ENCODE measurements around the gene DYNC2H1.

Gene DYNC2H1

DNA sequence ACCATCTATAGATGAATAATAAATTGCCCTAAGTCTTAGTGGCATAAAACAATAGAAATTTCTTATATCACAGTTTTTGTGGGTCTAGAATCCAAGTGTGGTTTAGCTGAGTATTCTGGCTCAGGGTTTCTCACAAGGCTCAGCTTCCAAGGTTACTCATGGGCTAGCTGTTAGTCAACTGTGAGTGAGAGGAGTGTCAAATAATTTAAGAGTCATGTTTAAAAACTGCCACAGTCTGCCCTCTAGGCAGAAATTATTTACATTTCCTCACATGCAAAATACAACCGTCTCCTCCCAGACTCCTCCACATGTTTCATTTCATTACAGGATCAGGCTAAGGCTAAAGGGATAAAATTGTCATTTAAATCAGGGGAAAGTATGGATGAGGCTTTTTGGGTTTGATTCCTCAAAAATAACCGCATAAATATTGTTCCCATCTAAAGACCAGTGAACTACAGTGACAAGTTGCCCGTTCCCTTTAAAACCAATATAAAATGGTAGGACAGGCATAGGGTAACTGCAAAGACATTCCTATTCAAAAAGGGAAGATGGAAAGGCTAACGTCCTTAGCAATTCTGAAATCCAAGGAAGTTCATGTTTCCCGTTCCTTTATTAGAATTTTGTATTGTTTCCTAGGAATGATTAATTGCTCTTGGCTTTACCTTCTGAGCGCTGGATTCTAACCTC is 324.3 kb downstream of the DYNC2H1 start:
- in situ Hi-C loops (cut with MboI; ENCODE audit: low pct_unique_long_range_greater_than_20kb, low sequenced_read_pairs): no loop called here

DNA sequence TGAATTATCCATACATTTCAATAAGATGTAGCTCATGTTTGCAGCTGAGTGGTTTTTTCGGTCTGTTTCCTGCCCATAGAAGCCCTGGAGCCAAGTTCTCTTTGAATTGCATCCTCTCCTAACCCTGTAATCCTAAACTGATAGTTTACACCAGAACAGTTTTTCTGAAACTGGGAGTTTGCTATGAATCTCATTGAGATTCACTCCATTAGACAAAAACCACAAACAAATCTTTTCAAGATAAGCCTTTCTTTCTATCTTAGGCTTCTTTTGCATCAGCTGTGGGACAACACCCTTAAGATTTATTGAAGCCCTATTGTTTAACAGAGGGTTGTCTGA is 324.8 kb downstream of the DYNC2H1 start:
- in situ Hi-C loops (cut with MboI; ENCODE audit: low pct_unique_long_range_greater_than_20kb, low sequenced_read_pairs): no loop called here
- DNase-seq: no peak

More for the DNA sequence above, 324.3 kb downstream of the DYNC2H1 start:
- no peak for DNase-seq

DNA sequence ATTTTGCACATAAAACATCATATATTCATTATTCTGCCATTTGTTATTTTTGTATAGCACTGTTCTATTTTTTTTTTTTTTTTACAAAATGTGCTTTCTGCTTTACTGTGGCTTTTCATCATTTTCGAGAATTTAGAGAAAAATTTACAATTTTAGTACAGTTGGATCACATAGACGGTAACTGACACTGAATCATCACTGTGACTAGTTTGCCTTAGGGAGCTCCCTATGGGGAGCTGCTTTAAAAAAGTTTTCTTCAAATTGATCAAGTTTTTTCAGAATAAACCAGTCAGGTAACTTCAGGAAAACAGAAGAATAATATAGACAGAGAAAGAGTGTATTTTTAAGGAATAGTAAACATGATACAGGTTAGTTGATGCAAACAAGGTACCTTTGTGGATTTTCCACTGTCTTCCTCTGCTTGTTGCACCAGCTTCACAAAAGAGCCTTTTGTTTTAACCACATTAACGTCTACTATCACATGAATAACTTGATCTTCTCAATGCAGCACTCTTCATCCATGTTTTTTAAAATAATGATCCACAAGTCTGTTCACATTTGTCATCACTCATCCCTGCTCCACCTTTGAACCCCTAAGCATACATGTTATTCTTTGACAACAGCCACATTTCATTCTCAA is 327.0 kb downstream of the DYNC2H1 start:
- DNase-seq: no peak
- in situ Hi-C loops (cut with MboI; ENCODE audit: low pct_unique_long_range_greater_than_20kb, low sequenced_read_pairs): no loop called here

DNA sequence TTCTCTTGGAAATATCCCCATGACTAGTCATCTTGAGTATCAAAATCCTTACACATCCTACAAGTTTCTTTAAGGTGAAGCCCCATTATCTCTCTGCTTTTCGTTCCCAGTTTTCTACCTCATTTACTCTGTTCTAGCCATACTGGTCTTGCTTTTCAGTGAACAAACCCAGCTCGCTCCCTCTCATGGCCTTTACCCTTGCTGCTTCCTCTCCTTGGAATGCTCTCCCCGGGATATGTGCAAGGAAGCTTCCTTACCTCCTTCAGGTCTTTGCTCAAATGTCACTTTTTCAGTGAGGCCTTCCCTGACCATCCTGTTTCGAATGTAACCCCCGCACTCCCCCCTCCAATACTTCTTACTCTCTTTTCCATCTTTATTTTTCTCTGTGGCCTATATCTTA is 331.8 kb downstream of the DYNC2H1 start:
- in situ Hi-C loops (cut with MboI; ENCODE audit: low pct_unique_long_range_greater_than_20kb, low sequenced_read_pairs): no loop called here
- no peak for DNase-seq

DNA sequence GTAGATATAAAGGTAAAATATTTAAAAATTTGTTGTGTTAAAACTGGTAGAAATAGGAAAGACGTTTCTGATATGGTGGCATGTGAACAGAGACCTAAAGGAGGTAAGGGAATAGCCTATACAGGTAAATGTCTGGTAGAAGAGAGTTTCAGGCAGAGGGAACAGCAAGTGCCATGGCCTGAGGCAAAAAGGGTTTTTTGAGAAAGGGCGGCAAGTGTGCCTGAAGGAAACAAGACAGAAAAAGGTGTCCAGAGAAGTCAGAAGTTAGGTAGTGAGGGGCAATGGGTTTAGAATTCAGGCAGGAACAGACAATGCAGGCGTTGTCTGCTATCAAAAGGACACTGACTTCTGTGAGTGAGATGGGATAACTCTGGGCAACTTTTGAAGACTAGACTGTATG is 339.7 kb downstream of the DYNC2H1 start:
- no peak for DNase-seq
- in situ Hi-C loops (cut with MboI; ENCODE audit: low pct_unique_long_range_greater_than_20kb, low sequenced_read_pairs): no loop called here

DNA sequence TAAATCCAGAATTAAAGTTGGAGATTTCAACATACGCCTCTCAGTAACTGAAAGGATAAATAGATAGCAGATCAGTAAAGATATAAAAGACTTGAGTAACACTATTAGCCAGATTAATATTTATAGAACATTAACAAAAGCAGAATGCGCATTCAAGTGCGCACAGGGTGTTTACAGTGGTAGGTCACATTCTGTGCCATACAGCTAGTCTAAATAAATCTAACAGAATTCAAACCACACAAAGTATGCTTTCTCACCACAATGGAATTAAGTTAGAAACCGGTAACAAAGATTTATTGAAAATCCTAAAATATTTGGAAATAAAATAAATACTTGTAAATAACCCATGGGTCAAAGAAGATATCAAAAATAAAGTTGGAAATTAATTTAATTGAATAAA is 341.0 kb downstream of the DYNC2H1 start:
- DNase-seq: no peak
- in situ Hi-C loops (cut with MboI; ENCODE audit: low pct_unique_long_range_greater_than_20kb, low sequenced_read_pairs): no loop called here

DNA sequence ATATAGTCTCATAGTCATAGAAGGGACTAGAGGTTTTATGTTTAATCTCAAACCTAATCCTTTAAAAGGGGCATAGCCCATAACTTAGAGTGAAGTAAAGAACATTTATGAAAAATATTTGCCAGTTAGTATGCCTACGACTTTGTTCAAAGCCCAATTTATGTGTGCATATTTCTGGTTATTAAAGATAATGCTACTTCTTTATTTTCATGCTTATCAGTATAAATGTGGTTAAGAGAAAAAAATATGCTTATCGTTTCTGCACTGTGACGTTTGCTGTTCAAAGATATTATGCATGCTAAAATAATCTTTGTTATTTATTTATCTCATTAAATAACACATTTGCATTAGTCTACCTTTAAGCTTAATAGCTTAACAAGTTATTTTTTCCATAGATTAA is 343.9 kb downstream of the DYNC2H1 start:
- in situ Hi-C loops (cut with MboI; ENCODE audit: low pct_unique_long_range_greater_than_20kb, low sequenced_read_pairs): no loop called here
- no peak for DNase-seq

GRCh38 chr11:103453915-103454709 is 344.9 kb downstream of the DYNC2H1 start:
- DNase-seq: no peak
- in situ Hi-C loops (cut with MboI; ENCODE audit: low pct_unique_long_range_greater_than_20kb, low sequenced_read_pairs): no loop called here

- in situ Hi-C loops (cut with MboI; ENCODE audit: low pct_unique_long_range_greater_than_20kb, low sequenced_read_pairs): no loop called here
Measured at GRCh38 chr11:103464420-103464819, 355.2 kb downstream of the DYNC2H1 start.

GRCh38 chr11:103465555-103466140 is 356.4 kb downstream of the DYNC2H1 start:
- in situ Hi-C loops (cut with MboI; ENCODE audit: low pct_unique_long_range_greater_than_20kb, low sequenced_read_pairs): no loop called here
- DNase-seq: no peak

More at GRCh38 chr11:103464420-103464819, 355.2 kb downstream of the DYNC2H1 start:
- no peak for DNase-seq

DNA sequence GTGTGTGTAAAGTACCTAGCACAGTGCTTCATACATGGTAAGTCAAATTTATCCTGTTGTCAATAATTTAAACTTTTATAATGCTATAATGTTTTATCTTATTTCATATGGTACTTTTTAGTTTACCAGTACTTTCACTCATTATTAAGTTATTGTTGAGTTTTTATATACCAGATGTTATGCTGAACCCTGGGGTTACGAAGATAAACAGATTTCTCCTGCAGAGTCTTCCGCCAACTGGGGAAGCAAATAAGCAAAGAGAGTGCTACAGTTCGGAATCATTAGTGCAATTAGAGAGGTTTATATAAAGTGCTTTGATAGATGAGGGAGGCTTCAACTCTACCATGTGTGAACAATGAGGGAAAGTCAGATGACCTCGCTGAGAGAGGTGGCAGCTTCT is 362.3 kb downstream of the DYNC2H1 start:
- DNase-seq: no peak
- in situ Hi-C loops (cut with MboI; ENCODE audit: low pct_unique_long_range_greater_than_20kb, low sequenced_read_pairs): no loop called here

DNA sequence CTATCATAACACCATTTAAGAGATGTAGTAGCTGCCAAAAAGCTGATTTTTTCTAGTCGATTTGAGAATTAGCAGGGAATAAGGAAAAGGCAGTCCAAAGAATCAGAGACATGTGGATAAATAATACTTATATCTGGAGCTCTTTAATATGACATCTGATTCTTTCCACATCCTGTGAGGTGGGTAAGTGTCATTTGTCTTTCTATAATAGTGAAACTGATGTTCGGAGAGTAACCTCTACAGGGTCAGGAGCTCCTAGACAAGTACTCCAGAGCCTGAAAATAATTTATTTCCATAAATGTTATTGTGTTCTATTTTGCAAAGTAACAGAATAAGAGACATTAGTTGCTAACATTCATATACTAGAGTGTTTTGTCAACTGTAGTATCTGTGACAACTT is 367.6 kb downstream of the DYNC2H1 start:
- in situ Hi-C loops (cut with MboI; ENCODE audit: low pct_unique_long_range_greater_than_20kb, low sequenced_read_pairs): no loop called here
- no peak for DNase-seq

DNA sequence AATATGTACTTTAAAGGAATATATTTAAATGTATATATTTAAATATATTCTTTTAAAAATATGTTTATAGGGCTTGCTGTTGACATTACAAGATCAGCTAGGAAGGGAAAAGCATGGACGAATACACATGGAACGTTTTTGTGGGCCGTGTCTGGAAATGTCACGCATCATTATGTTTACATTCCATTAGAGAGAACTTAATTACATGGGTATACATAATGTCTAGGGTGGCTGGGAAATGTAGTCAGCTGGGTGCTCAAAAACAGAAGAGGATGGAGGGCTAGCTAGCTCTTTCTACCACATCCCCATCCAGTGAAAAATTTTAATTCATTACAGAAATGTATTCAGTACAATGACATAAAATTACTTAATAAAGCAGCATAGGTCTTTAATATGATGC is 371.2 kb downstream of the DYNC2H1 start:
- no peak for DNase-seq
- in situ Hi-C loops (cut with MboI; ENCODE audit: low pct_unique_long_range_greater_than_20kb, low sequenced_read_pairs): no loop called here

DNA sequence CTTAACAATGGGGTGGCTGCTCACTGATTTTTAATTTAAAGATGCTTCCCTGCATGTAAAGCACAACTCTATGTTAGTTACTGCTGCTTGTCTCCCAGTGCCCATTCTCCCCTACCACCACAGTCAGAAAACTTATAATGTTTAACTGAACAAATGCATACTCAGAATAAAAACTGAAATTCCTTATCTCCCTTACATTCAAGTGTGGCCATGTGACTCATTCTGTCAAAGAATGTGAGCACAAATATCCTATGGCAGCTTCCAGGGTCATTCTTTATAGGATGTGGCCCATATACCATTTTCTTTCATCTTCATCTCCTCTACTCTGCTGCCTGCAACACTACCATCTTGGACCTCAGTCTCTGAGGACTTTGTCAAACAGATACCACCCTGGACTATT is 374.8 kb downstream of the DYNC2H1 start:
- DNase-seq: no peak
- in situ Hi-C loops (cut with MboI; ENCODE audit: low pct_unique_long_range_greater_than_20kb, low sequenced_read_pairs): no loop called here

DNA sequence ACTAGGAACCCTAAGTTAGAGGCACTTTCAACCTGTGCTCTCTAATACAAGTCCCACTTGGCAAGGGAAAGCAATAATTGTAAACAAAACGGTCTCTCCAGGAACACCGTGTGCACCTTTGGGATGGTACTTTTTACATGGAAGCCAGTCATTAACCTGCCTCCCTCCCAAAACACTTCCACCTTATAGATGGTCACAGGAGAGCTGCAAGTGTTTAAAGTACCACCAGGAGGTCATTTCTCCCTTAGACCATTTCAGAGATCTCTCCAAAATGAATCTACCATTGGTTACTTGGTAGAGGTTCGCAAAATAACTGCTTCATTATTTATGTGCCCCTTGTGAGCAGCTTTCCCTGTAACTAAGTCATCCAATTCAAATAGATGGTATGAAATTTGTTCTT is 375.3 kb downstream of the DYNC2H1 start:
- DNase-seq: no peak
- in situ Hi-C loops (cut with MboI; ENCODE audit: low pct_unique_long_range_greater_than_20kb, low sequenced_read_pairs): no loop called here

GRCh38 chr11:103486604-103487003 is 377.4 kb downstream of the DYNC2H1 start:
- in situ Hi-C loops (cut with MboI; ENCODE audit: low pct_unique_long_range_greater_than_20kb, low sequenced_read_pairs): no loop called here
- no peak for DNase-seq

DNA sequence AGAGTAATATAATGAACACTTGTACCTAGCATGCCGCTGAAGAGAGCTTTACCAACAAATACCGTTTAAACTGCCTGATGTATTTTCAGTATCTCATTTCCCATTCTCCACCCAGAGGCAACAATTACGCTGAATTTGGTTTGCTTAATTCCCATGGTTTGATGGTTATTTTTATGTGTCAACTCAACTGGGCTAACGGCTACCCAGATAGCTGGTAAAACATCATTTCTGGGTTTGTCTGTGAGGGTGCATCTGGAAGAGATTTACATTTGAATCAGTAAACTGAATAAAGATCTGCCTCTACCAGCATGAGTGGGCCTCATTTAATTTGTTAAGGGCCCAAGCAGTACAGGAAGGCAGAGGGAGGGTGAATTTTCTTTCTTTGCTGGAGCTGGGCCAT is 377.9 kb downstream of the DYNC2H1 start:
- in situ Hi-C loops (cut with MboI; ENCODE audit: low pct_unique_long_range_greater_than_20kb, low sequenced_read_pairs): no loop called here
- DNase-seq: no peak

GRCh38 chr11:103488031-103488461 is 378.8 kb downstream of the DYNC2H1 start:
- DNase-seq: no peak

GRCh38 chr11:103488579-103488978 is 379.4 kb downstream of the DYNC2H1 start:
- no peak for DNase-seq
- in situ Hi-C loops (cut with MboI; ENCODE audit: low pct_unique_long_range_greater_than_20kb, low sequenced_read_pairs): no loop called here

More at GRCh38 chr11:103488031-103488461, 378.8 kb downstream of the DYNC2H1 start:
- in situ Hi-C loops (cut with MboI; ENCODE audit: low pct_unique_long_range_greater_than_20kb, low sequenced_read_pairs): no loop called here

DNA sequence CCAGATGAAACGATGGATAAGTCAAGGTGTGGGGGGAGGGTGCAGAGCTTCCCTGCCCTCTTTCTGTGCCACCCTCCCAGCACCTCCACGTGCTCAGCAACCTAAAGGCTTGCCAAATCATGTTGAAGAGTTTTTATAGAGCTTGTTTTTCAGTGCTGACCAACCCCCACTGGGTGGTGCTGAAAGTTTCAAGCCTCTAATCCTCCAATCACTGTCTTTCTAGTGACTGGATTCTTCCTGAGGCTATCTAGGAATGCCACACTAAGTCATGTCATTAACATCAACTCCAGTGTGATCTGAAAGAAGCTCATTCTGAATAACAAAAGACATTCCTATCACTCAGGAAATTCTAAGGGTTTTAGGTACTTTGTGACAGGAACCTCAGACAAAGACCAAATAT is 382.6 kb downstream of the DYNC2H1 start:
- in situ Hi-C loops (cut with MboI; ENCODE audit: low pct_unique_long_range_greater_than_20kb, low sequenced_read_pairs): no loop called here
- no peak for DNase-seq

All from KBM-7 (cell line).